GM23248 (cell line): ENCODE data around the gene RNF34.

ENCODE experiments used
- EZH2 ChIP-seq: fragments of 200-600 bp; sonication (generic); IDR thresholded peaks from 2 replicates; pipeline ENCODE4 v1.6.1; 2018; ENCODE audit warnings: antibody characterized with exemption, mild to moderate bottlenecking; ENCODE audit not compliant: insufficient read depth, poor library complexity, severe bottlenecking
- EZH2phosphoT487 ChIP-seq: fragments of 200-600 bp; sonication (generic); IDR thresholded peaks from 2 replicates; pipeline ENCODE4 v1.6.1; 2018; ENCODE audit warnings: antibody characterized with exemption, moderate library complexity, mild to moderate bottlenecking, low read depth; ENCODE audit not compliant: insufficient read depth

DNA sequence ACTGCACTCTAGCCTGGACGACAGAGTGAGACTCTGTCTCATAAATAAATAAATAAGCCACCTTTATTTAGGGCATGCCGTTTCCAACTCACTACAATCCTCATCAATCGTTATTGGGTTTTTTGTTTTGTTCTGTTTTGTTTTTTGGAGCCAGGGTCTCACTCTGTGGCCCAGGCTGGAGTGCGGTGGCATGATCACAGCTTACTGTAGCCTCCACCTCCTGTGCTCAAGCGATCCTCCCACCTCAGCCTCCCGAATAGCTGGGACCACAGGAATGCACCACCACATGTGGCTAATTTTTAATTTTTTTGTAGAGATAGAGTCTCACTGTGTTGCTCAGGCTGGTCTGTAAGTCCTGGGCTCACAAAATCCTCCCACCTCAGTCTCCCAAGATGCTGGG, 44.1 kb upstream of the RNF34 start:
- no peak for TF ChIP-seq EZH2phosphoT487
- no peak for TF ChIP-seq EZH2
